Retina (tissue), 1 donor: ENCODE results near the gene MFRP.
A peak's percentile ranks its signal among the peaks of the same experiment; 100 is the strongest.
"Not testable (repeated sequence)": the region's sequence is repeated elsewhere in the genome, so short reads cannot be mapped to it uniquely, and the experiment has no call there.

Source experiments
- DNase-seq: peaks from one replicate; pipeline ENCODE4 v3.0.0-alpha.2; 2016

MFRP gene

DNA sequence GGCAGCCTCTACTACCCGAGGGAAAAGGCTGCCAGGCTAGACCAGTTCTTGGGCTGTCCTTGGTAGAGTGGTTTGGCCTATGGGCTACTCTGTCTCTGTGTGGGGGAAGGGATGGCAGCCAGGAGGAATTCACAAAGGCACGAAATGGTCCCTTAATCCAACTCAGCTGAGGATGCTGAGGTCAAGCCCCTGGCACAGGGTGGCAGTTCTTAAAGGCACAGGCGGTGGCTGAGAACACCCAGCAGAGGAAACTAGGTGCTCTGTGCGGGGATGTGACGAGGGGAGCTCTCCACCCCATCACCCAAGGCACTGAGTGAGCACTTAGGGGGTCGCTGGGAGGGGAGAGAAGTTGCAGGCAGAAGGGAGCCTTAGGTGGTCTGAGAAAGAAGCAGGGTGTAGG is at the start of gene MFRP:
MFRP (minus strand) TSS at position 101 of the 400 bp plus-strand sequence. CDS start 192 bp downstream, outside the sequence.
- DNase-seq = no peak

GRCh38 chr11:119391275-119391674 is 44.8 kb upstream of the MFRP start:
- no peak for DNase-seq

- no peak for DNase-seq
These were observed 43.2 kb upstream of the MFRP start for GRCh38 chr11:119389611-119390254.

GRCh38 chr11:119388103-119388502 is 41.6 kb upstream of the MFRP start:
- DNase-seq = no peak

- no peak for DNase-seq
These were observed 37.8 kb upstream of the MFRP start for GRCh38 chr11:119384332-119384731.

- DNase-seq = not testable (repeated sequence)
These were observed 36.0 kb upstream of the MFRP start for GRCh38 chr11:119382513-119382912.

DNA sequence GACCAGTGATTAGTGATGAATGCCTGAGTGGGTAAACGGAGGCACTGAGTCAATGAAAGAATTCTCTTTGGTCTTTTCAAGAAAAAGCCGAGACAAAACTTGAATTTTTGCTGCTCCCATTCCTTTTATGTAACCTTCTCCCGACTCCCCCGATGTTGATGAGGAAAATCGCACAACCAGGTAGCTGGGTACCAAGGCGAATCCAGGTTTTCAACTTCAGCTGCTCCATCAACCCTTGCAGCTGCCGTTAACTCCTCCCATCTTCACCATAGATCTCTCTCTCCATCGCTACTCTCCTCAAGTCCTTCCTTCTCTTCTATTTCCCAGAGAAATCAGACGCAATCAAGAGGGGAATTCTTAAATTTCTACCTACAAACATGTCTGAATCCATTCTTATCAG is 35.6 kb upstream of the MFRP start:
- DNase-seq = no peak

GRCh38 chr11:119381181-119381988 is 34.9 kb upstream of the MFRP start, which contains the start of gene USP2:
Gene USP2 (minus strand): TSS chr11:119381690. CDS start chr11:119373480, 8,210 bp downstream.
- DNase-seq = peak; percentile 97

DNA sequence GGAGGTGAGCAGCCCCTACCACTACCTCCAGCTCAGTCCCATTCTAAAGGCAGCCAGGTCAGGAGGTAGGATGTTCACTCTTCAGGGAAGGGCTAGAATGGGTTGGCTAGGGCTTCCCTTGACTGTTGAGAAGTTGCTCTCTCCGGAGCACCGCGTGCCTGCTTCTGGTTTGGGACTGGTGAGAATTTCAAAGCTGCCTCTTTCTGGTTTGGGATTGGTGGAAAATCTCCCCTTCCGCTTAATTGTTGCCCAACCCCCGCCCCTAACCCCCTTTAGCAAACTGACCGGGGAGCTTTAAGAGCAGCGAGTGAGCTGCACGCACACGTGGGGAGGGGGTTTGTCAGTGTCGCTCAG is 34.3 kb upstream of the MFRP start:
- no peak for DNase-seq

GRCh38 chr11:119380160-119380826 is 33.8 kb upstream of the MFRP start:
- DNase-seq = no peak

GRCh38 chr11:119378851-119379465 is 32.5 kb upstream of the MFRP start:
- DNase-seq = no peak

- no peak for DNase-seq
These were observed 31.6 kb upstream of the MFRP start for GRCh38 chr11:119377961-119378667.

DNA sequence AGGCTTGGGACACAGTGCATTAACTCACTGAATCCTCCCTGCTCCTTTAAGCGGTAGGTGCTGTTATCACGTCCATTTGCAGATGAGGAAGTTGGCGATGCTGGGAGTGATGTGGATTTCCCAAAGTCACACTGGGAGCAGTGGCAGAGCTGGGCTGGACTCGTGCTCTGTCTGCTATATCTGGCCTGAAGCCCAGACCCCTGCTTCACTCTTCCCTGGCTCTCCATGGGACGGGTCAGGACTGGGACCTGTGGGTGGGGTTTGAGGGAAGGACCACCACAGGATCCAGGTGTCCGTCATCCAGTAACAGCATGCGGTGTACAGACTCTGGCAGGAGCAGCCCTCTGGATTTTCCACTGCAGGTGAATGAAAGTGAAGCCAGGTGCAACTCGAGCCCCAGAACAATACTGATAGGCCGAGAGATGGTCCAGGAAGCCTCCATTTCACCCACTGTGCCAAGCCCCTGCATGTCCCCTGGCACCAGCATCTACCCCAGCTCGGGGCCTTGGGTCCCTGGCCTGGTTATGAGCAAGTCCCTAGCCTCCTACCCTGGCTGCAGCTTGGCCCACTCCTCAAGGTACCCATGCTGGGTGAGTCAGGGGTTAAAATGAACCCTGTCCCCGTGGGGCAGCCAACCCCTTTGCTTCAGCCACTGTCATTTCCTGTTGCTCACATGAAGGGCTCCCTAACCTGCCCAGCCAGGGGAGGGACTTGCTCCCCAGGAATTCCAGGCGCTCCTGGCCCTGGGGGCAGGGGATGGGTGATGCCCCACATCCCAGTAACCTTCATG is 30.8 kb upstream of the MFRP start:
- no peak for DNase-seq

DNA sequence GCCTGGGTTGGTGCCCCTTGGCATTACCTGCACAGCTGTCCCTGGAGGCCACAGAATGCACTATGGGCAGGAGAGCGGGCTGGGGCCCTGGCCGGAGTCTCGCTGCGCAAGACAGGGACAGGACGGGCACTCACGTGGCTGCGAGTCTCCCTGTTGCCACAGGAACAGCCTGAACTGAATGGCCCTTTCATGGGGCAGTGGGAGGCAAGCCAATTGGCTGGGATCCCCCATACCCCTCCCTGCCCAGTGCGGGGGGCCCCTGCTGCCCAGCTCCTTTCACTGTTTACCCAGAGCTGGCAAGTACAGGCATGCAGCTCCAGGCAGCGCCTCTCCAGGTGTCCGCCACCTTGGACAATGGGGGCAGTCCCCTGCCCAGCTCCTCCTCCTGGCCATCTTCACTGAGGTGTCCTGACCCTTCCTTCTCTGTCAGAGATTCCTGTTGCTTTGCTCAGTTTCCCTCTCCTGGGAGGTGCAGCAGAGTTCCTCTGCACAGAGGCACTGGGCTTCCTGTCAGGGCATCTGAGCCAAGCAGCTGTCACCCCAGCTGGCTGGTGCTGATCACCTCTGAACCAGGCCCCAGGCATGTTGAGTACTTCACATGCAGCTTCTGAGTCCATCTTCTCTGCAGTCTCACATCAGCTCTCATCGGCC is 29.8 kb upstream of the MFRP start:
- peak; percentile 64 for DNase-seq

- peak; percentile 46 for DNase-seq
These were observed 29.1 kb upstream of the MFRP start for GRCh38 chr11:119375337-119376196.

DNA sequence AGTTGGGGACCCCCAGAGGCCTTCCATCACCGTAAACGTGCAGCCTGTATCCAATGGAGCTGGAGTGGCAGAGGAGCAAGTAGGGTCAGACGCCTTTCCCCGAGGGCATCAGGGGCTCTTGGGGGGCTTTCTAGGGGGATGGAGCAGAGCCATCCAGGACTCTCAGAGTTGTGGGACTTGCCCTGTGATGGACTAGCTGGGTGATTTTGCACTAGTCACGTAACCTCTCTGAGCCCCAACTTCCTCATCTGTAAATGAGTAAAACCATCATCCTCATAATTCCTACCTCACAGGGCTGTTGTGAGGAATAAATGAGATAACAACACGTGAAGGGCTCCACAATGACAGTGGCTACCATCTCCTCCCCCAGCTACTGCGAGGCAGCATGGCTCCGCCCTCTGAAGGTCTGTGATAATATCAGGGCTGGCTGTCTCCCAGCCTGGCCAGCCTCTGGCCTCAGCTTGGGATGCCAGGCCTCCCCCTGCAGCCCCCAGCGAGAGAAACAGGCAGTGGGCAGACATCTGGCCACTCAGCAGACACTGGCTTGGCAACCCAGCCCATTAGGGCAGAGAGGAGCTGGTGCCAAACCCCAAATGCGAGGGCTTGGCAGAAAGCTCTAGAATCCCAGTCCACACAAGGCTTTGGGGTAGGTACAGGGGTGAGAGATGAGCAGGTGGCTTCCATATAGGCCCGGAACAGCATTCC is 28.3 kb upstream of the MFRP start:
- DNase-seq = no peak

DNA sequence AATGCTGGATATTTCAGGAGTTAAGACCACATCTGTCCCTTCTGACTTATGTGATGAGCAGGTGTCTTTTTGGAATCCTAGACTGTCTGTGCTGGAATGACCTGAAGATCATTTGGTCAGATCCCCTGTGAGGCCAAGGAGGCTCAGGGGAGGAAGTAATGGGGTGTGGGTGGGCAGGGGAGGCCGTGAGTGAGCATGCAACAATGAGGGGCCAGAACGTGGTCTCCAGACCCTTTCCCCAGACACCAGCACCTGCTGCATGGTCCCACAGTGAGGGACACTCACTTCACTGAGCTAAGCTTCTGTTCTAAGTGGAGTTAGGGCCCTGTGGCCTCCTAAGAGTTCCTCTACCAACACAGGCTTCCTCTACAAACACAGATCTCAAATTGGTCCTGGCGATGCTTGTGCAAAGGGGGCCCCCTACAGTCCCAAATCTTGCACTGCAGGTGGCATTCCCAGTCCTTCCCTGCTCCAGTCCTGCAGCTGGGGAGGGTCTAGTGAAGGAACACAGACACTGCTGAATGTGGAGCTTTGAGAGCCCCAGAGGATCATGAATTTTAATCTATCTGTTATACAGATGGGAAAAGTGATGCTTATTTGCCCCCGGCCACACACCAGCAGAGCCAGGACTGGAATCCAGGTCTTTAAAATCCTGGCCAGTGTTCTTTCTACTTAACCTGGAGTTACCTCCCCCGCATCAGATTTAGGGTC is 27.6 kb upstream of the MFRP start:
- DNase-seq = peak; percentile 91

- no peak for DNase-seq
These were observed 26.8 kb upstream of the MFRP start for GRCh38 chr11:119373059-119373920.
